Transverse colon (tissue), 4 donors: Measurements from ENCODE around the gene TTLL9. TPM values are rescaled to one million over a fixed set of nuclear protein-coding genes. Genes with fewer than 3 reads are reported as not detected.

ENCODE experiments used
- DNase-seq: peaks from one replicate; pipeline ENCODE4 v3.0.0-alpha.2; 2019
- H3K27ac ChIP-seq, 4 donors: fragments of 200-600 bp; sonication (generic); 2 replicates each; pipeline ENCODE4 v1.5.1; 2016 to 2018; ENCODE audit warnings: inconsistent platforms in 4 of 4
- H3K27me3 ChIP-seq: fragments of 200-600 bp; sonication (generic); 2 replicates; pipeline ENCODE4 v1.5.1; 2017; ENCODE audit warnings: inconsistent platforms
- H3K36me3 ChIP-seq, 4 donors: fragments of 200-600 bp; sonication (generic); 2 replicates each; pipeline ENCODE4 v1.5.1; 2017 to 2019; ENCODE audit warnings: inconsistent platforms in 4 of 4
- H3K4me1 ChIP-seq, 4 donors: fragments of 200-600 bp; sonication (generic); 2 replicates each; pipeline ENCODE4 v1.5.1; 2017 to 2020; ENCODE audit warnings: inconsistent platforms in 4 of 4
- H3K4me3 ChIP-seq, 4 donors: fragments of 200-600 bp; sonication (generic); 1 replicate in 1 of 4; 2 replicates in 3 of 4; pipeline versions ENCODE4 v1.5.1 to v1.6.1; 2017 to 2019; ENCODE audit warnings: inconsistent platforms in 4 of 4
- H3K9me3 ChIP-seq, 2 donors: fragments of 200-600 bp; sonication (generic); 2 replicates each; pipeline ENCODE4 v1.5.1; 2017 to 2019; ENCODE audit warnings: inconsistent platforms in 2 of 2
- EP300 ChIP-seq: sonication (generic); formaldehyde crosslinking; IDR thresholded peaks from one replicate; pipeline ENCODE4 v1.6.1; 2017; ENCODE audit warnings: antibody characterized with exemption, low read depth
- POLR2A ChIP-seq: fragments of 450-650 bp; IDR thresholded peaks from one replicate; pipeline ENCODE4 v1.6.1; 2016; ENCODE audit warnings: antibody characterized with exemption, mild to moderate bottlenecking, moderate library complexity
- POLR2AphosphoS5 ChIP-seq, 3 donors: sonication (generic); formaldehyde crosslinking; IDR thresholded peaks; one replicate each; pipeline ENCODE4 v1.6.1; 2016; ENCODE audit warnings: antibody characterized with exemption in 3 of 3
- WGBS, 2 donors: methylation state at CpG; one replicate each; pipeline ENCODE4 v1.1.5; 2018; ENCODE audit warnings: low coverage in 1 of 2; 5-methylcytosine and 5-hydroxymethylcytosine counted together
- in situ Hi-C, 4 donors: fragments of 200-750 bp; cut with MboI; loops; one replicate each; pipeline versions ENCODE4 v1.15.0 to v1.15.1; 2017; ENCODE audit warnings: low sequenced_read_pairs in 3 of 4, low pct_ligation_motif_present in 1 of 4, low pct_unique_long_range_greater_than_20kb in 1 of 4
- intact Hi-C: fragments of 100-400 bp; cut with DNase I; formaldehyde crosslinking; loops from one replicate; pipeline ENCODE4 v1.15.1; 2023; ENCODE audit warnings: low total_unique reads
- total RNA-seq, 4 donors: library from RNA; depleted of rRNA; stranded (reverse); fragments of >200 nt; gene quantifications; one replicate each; pipeline ENCODE4 v1.1.0, GENCODE V29; 2016
- TF ChIP-seq, protein P1 (sequence below), 5 experiments: fragments of 200-600 bp in 3 of 5; fragments of 450-650 bp in 2 of 5; sonication (generic) in 3 of 5; IDR thresholded peaks; 1 replicate in 2 of 5; 2 replicates in 3 of 5; pipeline ENCODE4 v1.5.1; 2016 to 2017; ENCODE audit warnings: antibody characterized with exemption in 5 of 5, inconsistent platforms in 3 of 5, mild to moderate bottlenecking in 2 of 5, moderate library complexity in 1 of 5

TTLL9 gene
- total RNA-seq, 4 donors from 2014 or later, result not detected

DNA sequence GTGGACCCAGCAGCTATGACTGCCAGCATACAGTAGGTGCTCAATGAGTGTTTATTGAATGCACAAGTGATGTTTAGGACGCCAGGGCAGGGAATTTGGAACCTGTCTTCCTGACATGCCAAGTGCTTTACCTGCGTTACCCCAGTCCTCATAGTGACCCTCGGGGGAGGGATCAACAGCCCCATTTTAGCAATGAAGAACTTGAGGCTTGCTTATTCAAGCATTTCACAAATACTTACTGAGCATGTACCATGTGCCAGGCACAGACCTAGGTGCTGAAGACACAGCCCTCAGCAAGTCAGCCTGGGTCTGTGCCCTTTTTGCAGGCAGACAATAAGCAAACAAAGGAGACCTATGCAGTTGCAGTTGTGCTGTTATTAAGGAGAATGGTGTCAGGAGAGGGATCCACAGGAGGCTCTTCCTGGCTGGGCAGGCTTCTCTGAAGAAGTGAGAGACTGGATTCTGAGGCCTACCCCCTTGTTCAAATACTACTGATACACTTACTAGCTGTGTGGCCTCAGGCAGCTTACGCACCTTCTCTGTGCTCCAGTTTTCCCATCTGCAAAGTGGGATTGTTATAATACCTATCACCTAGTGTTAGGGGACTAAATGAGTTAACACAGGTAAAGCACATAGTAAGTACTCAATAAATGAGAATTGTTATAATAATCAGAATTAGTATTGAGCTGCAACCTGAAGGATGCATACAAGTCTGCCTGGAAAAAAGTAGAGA, 39.8 kb downstream of the TTLL9 start:
- DNase-seq, result no peak
- Histone ChIP-seq H3K27me3 (no peaks in the 10 kb centered on the region), H3K9me3 (no peaks in the 10 kb centered on the region), H3K36me3 (no peaks in the 10 kb centered on the region), H3K27ac (no peak overlapping the region), H3K4me3 (no peak overlapping the region), H3K4me1 (no peaks in the 10 kb centered on the region)
- TF ChIP-seq POLR2AphosphoS5 (IDR thresholded peaks at IDR 0.05), result no peak
- TF ChIP-seq POLR2A, result no peak
- TF ChIP-seq EP300, result no peak
- TF ChIP-seq, protein P1, sequence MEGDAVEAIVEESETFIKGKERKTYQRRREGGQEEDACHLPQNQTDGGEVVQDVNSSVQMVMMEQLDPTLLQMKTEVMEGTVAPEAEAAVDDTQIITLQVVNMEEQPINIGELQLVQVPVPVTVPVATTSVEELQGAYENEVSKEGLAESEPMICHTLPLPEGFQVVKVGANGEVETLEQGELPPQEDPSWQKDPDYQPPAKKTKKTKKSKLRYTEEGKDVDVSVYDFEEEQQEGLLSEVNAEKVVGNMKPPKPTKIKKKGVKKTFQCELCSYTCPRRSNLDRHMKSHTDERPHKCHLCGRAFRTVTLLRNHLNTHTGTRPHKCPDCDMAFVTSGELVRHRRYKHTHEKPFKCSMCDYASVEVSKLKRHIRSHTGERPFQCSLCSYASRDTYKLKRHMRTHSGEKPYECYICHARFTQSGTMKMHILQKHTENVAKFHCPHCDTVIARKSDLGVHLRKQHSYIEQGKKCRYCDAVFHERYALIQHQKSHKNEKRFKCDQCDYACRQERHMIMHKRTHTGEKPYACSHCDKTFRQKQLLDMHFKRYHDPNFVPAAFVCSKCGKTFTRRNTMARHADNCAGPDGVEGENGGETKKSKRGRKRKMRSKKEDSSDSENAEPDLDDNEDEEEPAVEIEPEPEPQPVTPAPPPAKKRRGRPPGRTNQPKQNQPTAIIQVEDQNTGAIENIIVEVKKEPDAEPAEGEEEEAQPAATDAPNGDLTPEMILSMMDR (IDR thresholded peaks at IDR 0.05), result no peak
- WGBS, 2 donors, result 92% methylated on average over 4 of the region's 4 CpGs; no CpG with 5 or more reads in 1 of the 2 donors
- intact Hi-C loops (no loop called here), in situ Hi-C loops (no loop called here)

DNA sequence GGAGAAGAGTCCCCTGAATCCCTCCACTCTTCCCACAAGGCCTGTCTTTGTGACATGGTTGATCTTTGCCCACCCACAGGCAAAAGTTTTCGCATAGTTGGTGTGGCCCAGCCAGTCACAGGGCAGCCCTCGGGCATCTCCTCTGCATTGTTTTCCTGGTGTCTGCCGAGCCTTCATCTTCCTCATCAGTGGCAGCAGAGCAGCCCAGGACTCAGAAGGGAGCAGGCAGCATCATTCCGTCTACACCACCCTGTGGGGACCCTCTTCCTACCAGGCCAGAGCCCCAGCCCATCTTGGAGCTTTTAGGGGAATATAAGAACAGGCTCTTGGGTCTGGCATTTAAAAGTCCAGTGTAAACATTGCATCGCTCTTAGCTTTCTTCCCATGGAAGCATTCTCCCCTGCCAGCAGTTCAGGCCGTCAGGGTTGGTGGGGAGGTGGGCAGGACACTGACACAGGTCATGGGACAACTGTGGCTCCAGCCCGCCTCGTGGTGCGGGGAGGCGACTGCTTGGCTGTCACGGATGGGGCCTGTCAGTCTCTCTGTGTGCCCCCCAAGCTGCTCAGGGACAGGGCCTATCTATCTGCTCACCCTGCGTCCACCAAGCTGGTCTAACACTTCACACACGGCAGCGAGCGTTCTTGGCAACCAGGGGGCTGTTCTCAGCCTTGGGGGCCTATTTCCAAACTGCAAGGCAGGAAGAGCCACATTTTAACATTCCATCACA, 43.2 kb downstream of the TTLL9 start:
- H3K9me3 ChIP-seq, result no peaks in the 10 kb centered on the region
- H3K36me3 ChIP-seq, result no peaks in the 10 kb centered on the region
- peaks cover 3% of the 10 kb centered on the region for H3K27me3 ChIP-seq
- H3K27ac ChIP-seq, result no peak overlapping the region
- TF ChIP-seq, protein P1 (IDR thresholded peaks at IDR 0.05), result no peak
- TF ChIP-seq POLR2A (no peak), POLR2AphosphoS5 (IDR thresholded peaks at IDR 0.05) (no peak), EP300 (no peak)
- WGBS, 2 donors, result 86% methylated on average over 15 of the region's 15 CpGs; no CpG with 5 or more reads in 1 of the 2 donors
- no peak for DNase-seq
- intact Hi-C loops (no loop called here), in situ Hi-C loops (no loop called here)
- no peaks in the 10 kb centered on the region for H3K4me1 ChIP-seq
- no peak overlapping the region for H3K4me3 ChIP-seq

DNA sequence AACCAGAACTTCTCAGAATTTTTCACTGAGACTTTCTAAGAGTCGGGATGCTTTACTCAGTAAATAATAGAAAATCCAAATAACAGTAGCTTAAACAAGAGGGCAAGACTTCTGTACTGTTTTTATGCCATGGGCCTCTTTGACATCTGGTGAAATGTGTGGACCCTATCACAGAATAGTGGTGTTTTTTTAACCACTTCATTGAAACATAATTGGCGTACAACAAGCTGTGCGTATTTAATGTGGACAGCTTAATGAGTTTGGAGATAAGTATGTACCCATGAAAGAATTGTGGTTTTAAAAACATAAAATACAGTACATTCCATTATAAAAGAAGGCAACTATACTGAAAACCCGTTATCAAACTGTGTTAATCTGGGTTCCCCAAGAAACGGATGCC, 43.7 kb downstream of the TTLL9 start:
- no peaks in the 10 kb centered on the region for H3K36me3 ChIP-seq
- no peak overlapping the region for H3K27ac ChIP-seq
- no peaks in the 10 kb centered on the region for H3K4me1 ChIP-seq
- 57 to 77% methylated on average over 5 of the region's 5 CpGs for WGBS, 2 donors
- no peak overlapping the region for H3K4me3 ChIP-seq
- no peaks in the 10 kb centered on the region for H3K9me3 ChIP-seq
- peaks cover 4% of the 10 kb centered on the region for H3K27me3 ChIP-seq
- in situ Hi-C loops, result no loop called here
- intact Hi-C loops, result no loop called here
- TF ChIP-seq, protein P1 (IDR thresholded peaks at IDR 0.05), result no peak
- TF ChIP-seq POLR2AphosphoS5 (IDR thresholded peaks at IDR 0.05) (no peak), EP300 (no peak), POLR2A (no peak)
- DNase-seq, result no peak

DNA sequence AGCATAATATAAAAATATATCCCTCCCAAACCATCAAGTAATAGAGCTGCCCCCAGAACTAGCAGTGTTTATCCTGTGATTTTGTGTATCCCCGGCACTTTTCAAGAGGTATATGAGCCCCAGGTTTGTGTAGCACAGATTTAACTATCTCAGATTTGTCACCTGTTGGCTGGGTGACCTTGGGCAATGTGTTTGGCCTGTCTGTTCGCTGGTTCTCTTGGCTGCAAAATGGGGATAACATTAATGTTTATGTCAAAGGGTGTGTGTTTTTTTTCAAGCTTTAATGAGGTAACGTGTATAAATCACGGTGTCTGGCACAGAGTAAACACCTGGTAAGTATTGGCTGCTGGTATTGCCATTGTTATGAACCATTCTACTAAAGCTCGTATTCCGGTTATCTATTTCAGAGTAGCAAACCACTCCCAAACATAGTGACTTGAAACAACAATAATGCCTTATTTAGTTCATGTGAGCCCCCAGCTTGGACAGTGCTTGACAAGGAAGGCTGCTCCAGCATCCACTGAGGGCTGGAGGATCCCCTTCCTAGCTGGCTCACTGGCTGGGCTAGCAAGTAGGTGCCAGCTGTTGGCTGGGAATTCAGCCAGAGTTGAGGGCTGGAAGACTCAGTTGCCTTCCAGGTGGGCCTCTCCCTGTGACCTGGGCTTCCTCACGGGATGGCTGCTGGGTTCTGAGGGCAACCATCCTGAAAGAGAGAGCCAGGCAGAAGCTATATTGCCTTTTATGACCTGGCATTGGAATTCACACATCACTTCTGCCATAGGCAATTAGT, 45.3 kb downstream of the TTLL9 start:
- Histone ChIP-seq H3K27ac (no peak overlapping the region), H3K4me1 (no peaks in the 10 kb centered on the region), H3K4me3 (no peak overlapping the region), H3K9me3 (no peaks in the 10 kb centered on the region), H3K36me3 (no peaks in the 10 kb centered on the region), H3K27me3 (peaks cover 4% of the 10 kb centered on the region)
- no peak for DNase-seq
- TF ChIP-seq, protein P1 (IDR thresholded peaks at IDR 0.05), result no peak
- TF ChIP-seq POLR2AphosphoS5 (IDR thresholded peaks at IDR 0.05), result no peak
- no peak for TF ChIP-seq POLR2A
- no peak for TF ChIP-seq EP300
- WGBS, 2 donors, result 42 to 46% methylated on average over 4 to 7 of the region's 7 CpGs
- in situ Hi-C loops, result no loop called here
- intact Hi-C loops, result no loop called here
